Posterior cingulate gyrus (tissue), 11 donors: ENCODE data around the gene AGBL5.
"Not testable (repeated sequence)": the region's sequence is repeated elsewhere in the genome, so short reads cannot be mapped to it uniquely, and the experiment has no call there.

Source experiments
- DNase-seq, 10 donors: peaks; one replicate each; pipeline versions ENCODE4 v3.0.0 to v3.0.0-alpha.2; 2020 to 2021; ENCODE audit warnings: mixed read lengths in 3 of 10
- intact Hi-C: fragments of 100-400 bp; cut with DNase I; formaldehyde crosslinking; loops from one replicate; pipeline ENCODE4 v1.15.1; 2023

Gene AGBL5

GRCh38 chr2:27100036-27100435 is 48.6 kb downstream of the AGBL5 start:
- intact Hi-C loops, result no loop called here
- peak in 1 of 10 donors; percentile 70 for DNase-seq

DNA sequence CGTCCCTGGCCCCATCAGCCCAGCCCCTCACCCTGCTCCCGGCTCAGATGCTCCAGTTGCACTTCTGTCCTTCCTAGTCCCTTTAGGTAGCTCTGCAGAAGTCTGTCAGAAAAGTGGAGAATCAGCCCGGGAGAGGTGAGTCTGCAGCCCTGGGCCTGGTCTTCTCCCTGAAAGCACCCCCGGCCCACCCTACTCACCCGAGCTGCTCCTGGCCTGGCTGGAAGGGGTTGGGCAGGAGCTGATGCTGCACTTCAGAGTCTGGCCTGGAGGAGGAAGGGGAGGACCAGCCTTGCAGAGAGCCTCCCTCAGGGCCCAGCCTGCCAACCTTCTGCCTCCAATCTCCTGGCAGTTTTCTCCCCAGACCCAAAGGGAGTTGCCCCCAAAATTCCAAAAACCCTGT is 50.9 kb downstream of the AGBL5 start:
- intact Hi-C loops, result no loop called here

GRCh38 chr2:27105981-27106380 is 54.5 kb downstream of the AGBL5 start:
- peak in 2 of 10 donors; percentile 6 for DNase-seq
- intact Hi-C loops, result no loop called here

More for the DNA sequence above, 50.9 kb downstream of the AGBL5 start:
- DNase-seq, result peak in 2 of 10 donors; percentile 62 to 66

DNA sequence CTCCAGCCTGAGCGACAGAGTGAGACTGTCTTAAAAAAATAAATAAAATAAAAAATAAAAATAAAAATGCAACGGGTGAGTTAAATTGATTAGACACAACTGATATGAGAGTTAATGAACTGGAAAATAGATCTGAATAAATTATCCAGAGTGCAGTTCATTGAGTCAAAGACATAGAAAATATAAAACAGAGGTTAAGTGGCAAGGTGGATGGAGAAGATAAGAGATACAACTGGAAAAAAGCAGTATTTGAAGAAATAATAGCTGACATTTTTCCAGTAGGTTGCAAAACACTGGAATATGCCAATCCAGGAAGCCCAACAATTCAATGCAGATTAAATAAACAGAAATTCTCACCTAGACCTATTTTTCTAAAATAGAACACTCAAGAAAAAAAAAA is 56.8 kb downstream of the AGBL5 start:
- intact Hi-C loops, result no loop called here
- DNase-seq, result no peak

- intact Hi-C loops, result no loop called here
- peak in 1 of 10 donors; percentile 3 for DNase-seq
Observed at GRCh38 chr2:27109083-27109482, 57.6 kb downstream of the AGBL5 start.

- intact Hi-C loops, result not testable (repeated sequence)
- peak in 2 of 10 donors; percentile 28 to 57 for DNase-seq
Observed at GRCh38 chr2:27110603-27111352, 59.3 kb downstream of the AGBL5 start.

DNA sequence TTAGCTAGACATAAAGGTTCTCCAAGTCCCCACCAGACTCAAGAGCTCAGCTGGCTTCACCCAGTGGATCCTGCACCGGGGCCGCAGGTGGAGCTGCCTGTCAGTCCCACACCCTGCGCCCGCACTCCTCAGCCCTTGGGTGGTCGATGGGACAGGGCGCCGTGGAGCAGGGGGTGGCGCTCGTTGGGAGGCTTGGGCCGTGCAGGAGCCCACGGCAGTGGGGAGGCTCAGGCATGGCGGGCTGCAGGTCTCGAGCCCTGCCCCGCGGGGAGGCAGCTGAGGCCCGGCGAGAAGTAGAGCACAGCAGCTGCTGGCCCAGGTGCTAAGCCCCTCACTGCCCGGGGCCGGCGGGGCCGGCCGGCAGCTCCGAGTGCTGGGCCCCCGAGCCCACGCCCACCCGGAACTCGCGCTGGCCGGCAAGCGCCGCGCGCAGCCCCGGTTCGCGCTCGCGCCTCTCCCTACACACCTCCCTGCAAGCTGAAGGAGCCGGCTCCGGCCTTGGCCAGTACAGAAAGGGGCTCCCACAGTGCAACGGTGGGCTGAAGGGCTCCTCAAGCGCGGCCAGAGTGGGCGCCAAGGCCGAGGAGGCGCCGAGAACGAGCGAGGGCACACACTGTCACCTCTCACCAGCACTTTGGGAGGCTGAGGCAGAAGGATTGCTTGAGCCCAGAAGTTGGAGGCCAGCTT is 60.1 kb downstream of the AGBL5 start:
- intact Hi-C loops, result not testable (repeated sequence)
- peak in 2 of 10 donors; percentile 42 to 79 for DNase-seq

DNA sequence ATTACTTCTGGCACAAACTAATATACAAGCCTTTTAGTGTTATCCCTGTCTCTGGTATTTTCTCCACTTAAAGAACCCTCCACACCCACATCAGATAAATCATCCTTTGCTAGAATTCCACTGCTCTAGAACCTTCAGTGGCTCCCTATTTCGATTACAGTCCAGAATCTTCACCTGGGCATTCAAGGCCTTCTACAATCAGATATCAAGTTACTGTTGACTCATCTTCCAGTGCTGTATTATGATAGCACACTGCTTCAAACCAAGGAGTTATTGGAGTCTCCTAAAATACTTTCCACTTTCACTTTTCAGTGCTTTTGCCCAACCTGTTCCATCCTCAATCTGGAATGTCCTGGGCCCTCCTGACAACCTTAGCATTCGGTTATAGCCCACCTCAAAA is 64.1 kb downstream of the AGBL5 start:
- intact Hi-C loops, result no loop called here
- no peak for DNase-seq

- DNase-seq, result peak in 4 of 10 donors; percentile 31 to 82 (median 40)
- intact Hi-C loops, result no loop called here
Observed at GRCh38 chr2:27117995-27118524, 66.6 kb downstream of the AGBL5 start.

GRCh38 chr2:27118525-27119329 is 67.3 kb downstream of the AGBL5 start, which contains the start of gene CGREF1:
TSS of gene CGREF1 (minus strand) at chr2:27119128. CDS start at chr2:27104366, 14,762 bp downstream.
- intact Hi-C loops, result no loop called here
- DNase-seq, result peak in 4 of 10 donors; percentile 30 to 89 (median 68)

- DNase-seq, result peak in 1 of 10 donors; percentile 30
- intact Hi-C loops, result not testable (repeated sequence)
Observed at GRCh38 chr2:27119330-27119670, 67.8 kb downstream of the AGBL5 start.
